ENCODE data around the gene ARHGAP24. TPM values are rescaled to one million over a fixed set of nuclear protein-coding genes. Genes with fewer than 3 reads are reported as not detected.
A peak's percentile ranks its signal among the peaks of the same experiment; 100 is the strongest.

Gene ARHGAP24
- total and polyA plus RNA-seq, 10 of the 15 experiments (the other 5 are each of a cell fraction or from before 2014, with no cell fraction given): 0.10 to 4.2 (median 0.52) TPM

DNA sequence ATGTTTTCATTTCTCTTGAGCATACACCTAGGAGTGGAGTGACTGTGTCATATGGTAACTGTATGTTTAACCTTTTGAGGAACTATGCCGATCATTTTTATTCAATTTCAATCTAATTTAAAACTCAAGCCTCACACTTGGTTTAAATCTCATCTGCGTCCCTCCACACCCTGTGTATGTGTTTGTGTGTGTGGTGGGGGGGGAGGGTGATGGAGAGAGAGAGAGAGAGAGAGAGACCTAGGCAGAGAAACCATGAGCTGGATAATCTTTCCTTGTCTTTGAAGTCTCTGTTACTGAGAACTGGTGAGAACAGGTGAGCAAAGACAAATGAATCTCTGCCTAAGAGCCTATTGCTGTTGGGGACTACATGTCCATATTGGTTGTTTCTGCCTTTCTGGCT lies 105.0 kb downstream of the ARHGAP24 start:
- H2AFZ ChIP-seq (ENCODE audit: control insufficient read depth, low read depth, low read length): peak overlapping the region; percentile 12; the same call in 1 of the 2 replicates
- BruUV-seq (replicated peaks): no TSS peak
- no peaks in the 10 kb centered on the region for H3K79me2 ChIP-seq (ENCODE audit: control insufficient read depth, insufficient read depth, low read length)
- ATAC-seq (no peak), DNase-seq (ENCODE audit: low read depth, low spot score) (no peak), FAIRE-seq (no peak)
- RAD21 ChIA-PET (ENCODE audit: unreplicated experiment): interaction anchor here (0.6 kb wide), 1 partner anchor 73 kb away, joined by 3 read pairs; no protein-coding TSS in a partner anchor
- no peaks in the 10 kb centered on the region; the same call in 2 of the 3 replicates for H3K9me3 ChIP-seq (replicated peaks; ENCODE audit: control insufficient read depth, insufficient read depth, low read length)
- no peak overlapping the region for H3K4me2 ChIP-seq (ENCODE audit: control insufficient read depth, insufficient read depth)
- no peaks in the 10 kb centered on the region for H3K4me1 ChIP-seq (ENCODE audit: control insufficient read depth, insufficient read depth, low read length)
- CTCF ChIA-PET: no interaction called here
- SMC1A ChIA-PET (ENCODE audit: uncharacterized antibody, unreplicated experiment): interaction anchor here (0.7 kb wide), 1 partner anchor 24 kb away, joined by 4 read pairs; no protein-coding TSS in a partner anchor
- TF ChIP-seq POLR2AphosphoS5 (IDR thresholded peaks at IDR 0.05; ENCODE audit: low read length) (no peak), ESRRA (IDR thresholded peaks at IDR 0.05; ENCODE audit: low read length) (no peak), NFYA (IDR thresholded peaks at IDR 0.05; ENCODE audit: borderline replicate concordance, low read depth, low read length) (no peak), RELA (IDR thresholded peaks at IDR 0.05; ENCODE audit: borderline replicate concordance, partially characterized antibody) (no peak), RAD21 (IDR thresholded peaks at IDR 0.05; ENCODE audit: insufficient read depth, low read depth, low read length) (no peak), BRCA1 (IDR thresholded peaks at IDR 0.05; ENCODE audit: low read depth, low read length) (no peak), BACH1 (IDR thresholded peaks at IDR 0.05; ENCODE audit: borderline replicate concordance) (no peak), NFIC (IDR thresholded peaks at IDR 0.05; ENCODE audit: low read depth, low read length) (no peak), ZNF24 (IDR thresholded peaks at IDR 0.05) (no peak), PAX5 (IDR thresholded peaks at IDR 0.05; ENCODE audit: borderline replicate concordance, low read depth, low read length) (no peak), NR2C1 (IDR thresholded peaks at IDR 0.05) (no peak), LARP7 (IDR thresholded peaks at IDR 0.05) (no peak), CHD4 (IDR thresholded peaks at IDR 0.05) (no peak), SUZ12 (IDR thresholded peaks at IDR 0.05; ENCODE audit: unreplicated experiment) (no peak), ZBTB11 (CRISPR knock-in tag; IDR thresholded peaks at IDR 0.05) (no peak), SMARCA5 (IDR thresholded peaks at IDR 0.05) (no peak), MTA2 (IDR thresholded peaks at IDR 0.05; ENCODE audit: low read depth) (no peak), EP300 (IDR thresholded peaks at IDR 0.05; ENCODE audit: borderline replicate concordance in 1 of 2, control insufficient read depth in 1 of 2, low read depth in 2 of 2, low read length in 2 of 2) (no peak), TCF12 (IDR thresholded peaks at IDR 0.05; ENCODE audit: low read depth, low read length) (no peak)
- TF ChIP-seq, protein P1, sequence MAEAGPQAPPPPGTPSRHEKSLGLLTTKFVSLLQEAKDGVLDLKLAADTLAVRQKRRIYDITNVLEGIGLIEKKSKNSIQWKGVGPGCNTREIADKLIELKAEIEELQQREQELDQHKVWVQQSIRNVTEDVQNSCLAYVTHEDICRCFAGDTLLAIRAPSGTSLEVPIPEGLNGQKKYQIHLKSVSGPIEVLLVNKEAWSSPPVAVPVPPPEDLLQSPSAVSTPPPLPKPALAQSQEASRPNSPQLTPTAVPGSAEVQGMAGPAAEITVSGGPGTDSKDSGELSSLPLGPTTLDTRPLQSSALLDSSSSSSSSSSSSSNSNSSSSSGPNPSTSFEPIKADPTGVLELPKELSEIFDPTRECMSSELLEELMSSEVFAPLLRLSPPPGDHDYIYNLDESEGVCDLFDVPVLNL (IDR thresholded peaks at IDR 0.05; ENCODE audit: low read depth, low read length): no peak
- no peaks in the 10 kb centered on the region for H3K27me3 ChIP-seq (replicated peaks in 1 of 2; ENCODE audit: control insufficient read depth in 2 of 2, insufficient read depth in 2 of 2, low read length in 1 of 2)
- WGBS (ENCODE audit: insufficient coverage, insufficient replicate concordance, low lambda C conversion rate, missing lambda C conversion rate): 31% methylated on average over 2 of the region's 2 CpGs
- no peak overlapping the region for H3K4me3 ChIP-seq
- H3K36me3 ChIP-seq (ENCODE audit: control insufficient read depth in 2 of 2, insufficient read depth in 2 of 2, low read length in 1 of 2): no peaks in the 10 kb centered on the region
- in situ Hi-C loops (cut with MboI): no loop called here
- POLR2A ChIA-PET: no interaction called here
- H4K20me1 ChIP-seq (ENCODE audit: control insufficient read depth, insufficient read depth): no peaks in the 10 kb centered on the region
- intact Hi-C loops (cut with micrococcal nuclease; ENCODE audit: unreplicated experiment): no loop called here
- no peak overlapping the region for H3K9ac ChIP-seq (ENCODE audit: control insufficient read depth, insufficient read depth, low read length)
- no peak overlapping the region for H3K27ac ChIP-seq (ENCODE audit: control insufficient read depth, insufficient read depth)
